ENCODE measurements around the gene B3GAT2.

GRCh38 chr6:70872469-70872868, 84.4 kb downstream of the B3GAT2 start:
- TF ChIP-seq POLR2A (IDR thresholded peaks at IDR 0.05), result no peak
- no peak for TF ChIP-seq CTCF (IDR thresholded peaks at IDR 0.05)

All from uterus (tissue), 2 donors.